HL-60 (cell line): Measurements from ENCODE around the gene FHL1.

ENCODE experiments used
- DNase-seq, 2 experiments: peaks; one replicate each; pipeline ENCODE4 v3.0.0-alpha.2; 2010 to 2020; ENCODE audit warnings: low read depth in 1 of 2, low spot score in 1 of 2
- H3K27ac ChIP-seq: fragments of 250-450 bp; sonication (Bioruptor Pico); replicated peaks from 2 replicates; pipeline ENCODE4 v1.5.1; 2020; ENCODE audit warnings: mild to moderate bottlenecking, moderate library complexity
- H3K27me3 ChIP-seq: fragments of 250-450 bp; sonication (Bioruptor Pico); 2 replicates; pipeline ENCODE4 v1.5.1; 2021; ENCODE audit warnings: mild to moderate bottlenecking, moderate library complexity; ENCODE audit not compliant: insufficient read depth, poor library complexity, severe bottlenecking
- H3K4me3 ChIP-seq: replicated peaks from 2 replicates; pipeline ENCODE4 v1.5.1; 2011; ENCODE audit warnings: mild to moderate bottlenecking, control low read depth, low read length; ENCODE audit not compliant: insufficient read depth
- CTCF ChIP-seq: IDR thresholded peaks from one replicate; pipeline ENCODE4 v1.5.1; 2011; ENCODE audit warnings: low read length, control low read depth, inconsistent platforms; ENCODE audit not compliant: insufficient read depth
- GABPA ChIP-seq: IDR thresholded peaks from 2 replicates; pipeline ENCODE4 v1.6.1; 2012; ENCODE audit warnings: low read depth
- POLR2AphosphoS5 ChIP-seq: IDR thresholded peaks from 2 replicates; pipeline ENCODE4 v1.6.1; 2012; ENCODE audit warnings: low read depth
- REST ChIP-seq: IDR thresholded peaks from 2 replicates; pipeline ENCODE4 v1.6.1; 2012; ENCODE audit warnings: low read depth; ENCODE audit not compliant: insufficient replicate concordance
- SPI1 ChIP-seq: IDR thresholded peaks from 2 replicates; pipeline ENCODE4 v1.6.1; 2012; ENCODE audit warnings: low read depth, mild to moderate bottlenecking, borderline replicate concordance

FHL1 gene

GRCh38 chrX:136179133-136179532 is 31.8 kb downstream of the FHL1 start:
- DNase-seq, result no peak
- H3K27me3 ChIP-seq, result no peaks in the 10 kb centered on the region
- no peak overlapping the region for H3K27ac ChIP-seq
- no peak overlapping the region for H3K4me3 ChIP-seq
- TF ChIP-seq GABPA (no peak), POLR2AphosphoS5 (no peak), CTCF (no peak), SPI1 (no peak), REST (no peak)

- no peaks in the 10 kb centered on the region for H3K27me3 ChIP-seq
- DNase-seq, result no peak
- TF ChIP-seq POLR2AphosphoS5 (no peak), CTCF (no peak), REST (no peak), SPI1 (no peak), GABPA (no peak)
These were observed 35.1 kb downstream of the FHL1 start for GRCh38 chrX:136182414-136182813.

GRCh38 chrX:136183172-136183571 is 35.8 kb downstream of the FHL1 start:
- TF ChIP-seq POLR2AphosphoS5 (no peak), CTCF (no peak), GABPA (no peak), REST (no peak), SPI1 (no peak)
- no peak overlapping the region for H3K4me3 ChIP-seq
- no peak overlapping the region for H3K27ac ChIP-seq
- no peak for DNase-seq
- no peaks in the 10 kb centered on the region for H3K27me3 ChIP-seq

More at GRCh38 chrX:136182414-136182813, 35.1 kb downstream of the FHL1 start:
- no peak overlapping the region for H3K4me3 ChIP-seq
- no peak overlapping the region for H3K27ac ChIP-seq
